HG03354 (cell line): ENCODE results near the gene ORM2.
"Not testable (repeated sequence)": the region's sequence is repeated elsewhere in the genome, so short reads cannot be mapped to it uniquely, and the experiment has no call there.

Source experiments
- ATAC-seq: cut with Tn5 transposase; IDR thresholded peaks from one replicate; pipeline ENCODE4 v1.9.1; 2021; ENCODE audit warnings: mild to moderate bottlenecking; ENCODE audit not compliant: unreplicated experiment, poor library complexity, severe bottlenecking

Gene ORM2

GRCh38 chr9:114328357-114328820, 1.3 kb upstream of the ORM2 start:
- ATAC-seq = not testable (repeated sequence)

DNA sequence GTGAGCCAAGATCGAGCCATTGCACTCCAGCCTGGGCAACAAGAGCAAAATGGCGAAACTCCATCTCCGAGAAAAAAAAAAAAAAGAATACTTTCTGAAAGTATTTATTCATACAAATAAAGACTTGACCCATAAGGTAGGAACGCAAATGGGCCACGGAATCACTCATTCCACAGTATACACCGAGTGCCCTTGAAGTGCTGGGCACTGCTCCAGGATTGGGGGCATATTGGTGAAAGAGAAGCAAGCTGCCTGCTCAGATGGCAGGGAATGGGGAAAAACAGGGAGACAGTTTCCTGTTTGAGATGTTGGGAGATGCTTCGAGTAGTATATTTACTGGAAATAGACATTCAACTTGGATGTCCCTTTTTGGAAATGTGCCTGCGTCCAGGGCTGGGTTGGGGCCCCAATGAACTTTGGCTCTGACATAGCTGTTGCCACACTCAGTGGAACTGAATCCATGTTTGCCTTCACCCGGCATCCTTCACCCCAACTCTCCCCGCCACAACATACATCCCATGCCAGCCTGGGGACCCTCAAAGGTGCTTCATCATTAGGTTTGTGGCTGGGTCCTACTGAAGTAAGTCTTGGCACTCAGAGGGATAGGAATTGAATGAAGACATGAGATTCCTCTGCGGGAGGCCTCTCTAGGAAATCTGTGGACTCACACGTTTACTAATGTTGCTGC, 588 bp upstream of the ORM2 start:
- not testable (repeated sequence) for ATAC-seq

- ATAC-seq = no peak
These were observed 967 bp downstream of the ORM2 start for GRCh38 chr9:114330636-114331035.

GRCh38 chr9:114331229-114332195, 1.8 kb downstream of the ORM2 start:
- not testable (repeated sequence) for ATAC-seq

GRCh38 chr9:114332474-114333040, 2.9 kb downstream of the ORM2 start:
- ATAC-seq = not testable (repeated sequence)

GRCh38 chr9:114333718-114334117, 4.0 kb downstream of the ORM2 start:
- ATAC-seq = not testable (repeated sequence)

GRCh38 chr9:114334490-114334889, 4.8 kb downstream of the ORM2 start:
- ATAC-seq = no peak

GRCh38 chr9:114335745-114336144, 6.1 kb downstream of the ORM2 start:
- ATAC-seq = no peak

DNA sequence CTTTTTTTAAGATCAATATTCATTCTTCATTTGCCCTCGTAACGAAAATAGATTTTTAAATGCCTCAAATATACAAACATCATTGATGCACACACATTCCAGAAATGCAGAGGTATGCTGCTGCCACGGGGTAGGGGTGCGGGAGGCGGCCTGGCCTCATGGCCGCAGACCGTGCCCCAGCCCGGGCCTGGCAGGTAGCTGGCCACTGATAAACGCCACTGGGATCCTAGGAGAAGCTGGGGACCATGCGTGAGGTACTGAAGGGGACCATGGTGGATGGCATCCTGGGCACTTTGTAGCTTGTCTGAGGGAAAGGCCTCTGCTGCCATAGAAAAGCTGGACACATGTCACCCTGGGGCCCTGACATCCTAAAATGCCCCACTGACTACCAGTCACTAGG, 6.5 kb downstream of the ORM2 start:
- ATAC-seq = no peak

GRCh38 chr9:114336699-114337395, 7.2 kb downstream of the ORM2 start:
- ATAC-seq = no peak

GRCh38 chr9:114338187-114338586, 8.5 kb downstream of the ORM2 start:
- no peak for ATAC-seq

DNA sequence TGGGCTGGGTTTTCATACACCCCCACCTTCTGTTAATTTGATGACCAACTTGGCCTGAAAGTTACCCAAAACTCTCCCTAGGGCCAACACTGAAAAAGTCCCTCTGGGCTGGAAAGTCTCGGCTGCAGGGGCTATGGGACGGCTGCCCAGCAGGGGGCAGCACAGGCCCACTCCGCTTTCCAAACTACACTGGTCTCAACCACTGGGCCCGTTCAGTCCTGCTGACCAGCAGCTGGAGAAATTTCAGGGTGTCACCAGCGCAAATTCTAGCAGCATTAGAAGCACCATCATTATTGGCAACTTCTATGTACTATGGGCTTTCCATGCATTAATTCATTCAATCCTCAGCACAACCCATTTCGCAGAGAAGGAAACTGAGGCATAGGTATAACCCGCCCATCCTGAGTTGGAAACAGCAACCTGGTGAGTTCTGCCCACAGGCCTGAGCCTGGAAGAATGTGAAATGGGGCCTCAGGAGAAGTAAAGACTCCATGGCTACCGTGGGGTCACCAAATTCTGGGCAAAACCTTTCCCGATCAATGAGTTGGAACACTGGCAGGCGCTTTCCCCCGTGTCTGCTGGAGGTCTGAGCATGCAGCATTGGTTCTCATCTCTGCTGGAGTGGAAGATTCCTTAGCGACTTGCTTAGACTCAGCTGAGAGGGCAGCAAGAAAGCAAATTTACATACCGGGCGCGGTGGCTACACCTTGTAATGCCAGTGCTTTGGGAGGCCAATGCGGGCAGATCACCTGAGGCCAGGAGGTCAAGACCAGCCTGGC, 9.7 kb downstream of the ORM2 start:
- peak; percentile 69 for ATAC-seq

DNA sequence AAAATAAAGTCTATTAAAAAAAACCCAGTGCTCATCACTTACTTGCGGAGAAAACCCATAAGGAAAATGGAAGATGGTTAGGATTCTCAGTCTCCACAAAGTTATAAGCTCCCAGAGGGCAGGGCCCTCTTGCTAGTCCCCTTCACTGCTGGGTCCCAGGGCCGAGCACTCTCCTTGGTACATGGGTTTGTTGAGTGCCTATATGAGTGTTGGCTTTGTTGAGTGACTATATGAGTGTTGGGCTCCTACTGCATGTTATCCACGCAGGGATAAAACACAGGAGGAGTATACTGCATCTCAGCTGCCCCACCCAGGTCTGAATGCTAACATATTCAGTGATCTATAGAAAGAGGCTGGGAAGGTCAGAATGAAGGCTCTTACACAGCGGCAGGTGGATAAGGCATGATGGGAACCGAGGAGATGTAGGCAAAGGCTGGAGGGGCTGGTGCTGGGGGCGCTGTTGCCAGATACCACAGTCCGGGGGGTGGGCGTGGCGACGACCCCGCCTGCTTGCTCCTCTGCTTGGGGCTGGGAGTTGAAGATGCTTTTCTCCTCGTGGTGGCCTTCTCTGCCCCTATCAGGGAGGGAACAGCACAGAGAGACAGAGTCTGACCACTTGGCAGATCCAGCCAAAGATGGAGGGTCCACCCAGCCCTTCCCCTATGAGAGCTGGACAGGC, 11.6 kb downstream of the ORM2 start:
- ATAC-seq = no peak

DNA sequence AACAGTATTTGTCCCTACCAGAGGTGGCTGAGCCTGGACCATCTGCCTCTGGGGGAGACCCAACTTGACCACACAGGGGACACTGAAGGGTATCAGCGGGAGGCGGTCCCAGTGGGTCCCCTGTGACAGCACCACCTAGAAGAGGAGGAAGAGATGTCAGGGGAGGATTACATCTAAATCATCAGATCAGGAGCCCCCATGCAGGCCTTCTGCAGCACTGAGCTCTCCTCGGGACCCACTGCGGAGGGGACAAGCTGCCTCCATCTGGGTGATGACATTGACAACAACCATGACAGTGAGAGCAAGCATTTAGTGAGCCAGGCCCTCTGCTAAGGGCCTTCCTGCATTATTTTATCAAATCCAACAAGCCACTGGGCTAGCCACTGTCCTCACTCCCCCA, 12.3 kb downstream of the ORM2 start:
- no peak for ATAC-seq

DNA sequence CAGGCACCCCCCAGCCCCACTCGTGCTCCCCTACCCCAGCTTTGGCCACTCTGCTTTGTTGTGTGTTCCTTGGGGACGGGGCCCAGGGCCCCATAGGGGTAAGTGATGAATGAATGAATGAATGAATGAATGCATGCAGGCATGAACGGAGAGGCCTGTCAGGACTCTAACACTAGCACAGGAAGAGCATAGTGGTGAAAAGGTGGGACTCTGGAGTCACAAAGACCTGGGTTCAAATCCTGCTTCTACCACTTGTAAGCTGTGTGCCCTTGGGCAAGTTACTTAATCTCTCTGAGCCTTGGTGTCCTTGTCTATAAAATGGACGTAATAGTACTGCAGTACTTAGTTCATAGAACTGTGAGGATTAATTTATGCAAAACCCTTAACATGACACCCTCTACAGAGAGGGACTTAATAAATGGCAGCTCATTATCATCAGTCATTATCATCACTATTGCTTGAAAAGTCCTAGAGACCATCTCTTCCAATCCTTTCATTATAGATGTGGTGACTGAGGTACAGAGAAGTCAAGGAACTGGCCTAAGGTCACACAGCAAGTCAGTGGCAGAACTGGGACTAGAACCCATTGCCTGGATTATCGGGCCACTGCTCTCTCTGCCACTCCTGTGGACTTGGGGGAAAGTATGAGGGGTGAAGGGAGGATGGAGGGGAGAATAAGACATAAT, 13.2 kb downstream of the ORM2 start:
- ATAC-seq = no peak

- ATAC-seq = no peak
These were observed 14.0 kb downstream of the ORM2 start for GRCh38 chr9:114343471-114344187.

GRCh38 chr9:114344188-114344566, 14.5 kb downstream of the ORM2 start:
- ATAC-seq = no peak
